H1 (cell line): ENCODE measurements around the gene CHST3. TPM values are rescaled to one million over a fixed set of nuclear protein-coding genes. Genes with fewer than 3 reads are reported as not detected.

Experiments used
- ASH2L ChIP-seq: fragments of 200-600, 300-600 bp; sonication (generic); IDR thresholded peaks from one replicate; pipeline ENCODE4 v1.7.1; 2017; ENCODE audit warnings: low read length
- CHD7 ChIP-seq: fragments of 300-600 bp; sonication (generic); IDR thresholded peaks from 2 replicates; pipeline ENCODE4 v1.7.1; 2012; ENCODE audit warnings: low read length, moderate library complexity, mild to moderate bottlenecking, inconsistent platforms; ENCODE audit not compliant: insufficient replicate concordance
- EP300 ChIP-seq, 2 experiments: IDR thresholded peaks; 1 replicate in 1 of 2; 2 replicates in 1 of 2; pipeline ENCODE4 v1.6.1; 2011 to 2012; ENCODE audit warnings: low read depth in 2 of 2, low read length in 2 of 2, mild to moderate bottlenecking in 2 of 2, borderline replicate concordance in 1 of 2, inconsistent platforms in 1 of 2, moderate library complexity in 1 of 2
- POLR2A ChIP-seq, 2 experiments: IDR thresholded peaks; 1 replicate in 1 of 2; 2 replicates in 1 of 2; pipeline ENCODE4 v1.6.1; 2011; ENCODE audit warnings: low read depth in 2 of 2, low read length in 2 of 2, mild to moderate bottlenecking in 2 of 2; ENCODE audit errors: control extremely low read depth in 1 of 2
- RBBP5 ChIP-seq: IDR thresholded peaks from 2 replicates; pipeline ENCODE4 v1.7.1; 2012; ENCODE audit warnings: low read depth, mild to moderate bottlenecking, inconsistent platforms, low read length, moderate library complexity, borderline replicate concordance
- RNF2 ChIP-seq: fragments of 200-900, 300-1000 bp; sonication (generic); IDR thresholded peaks from 2 replicates; pipeline ENCODE4 v1.7.1; 2016; ENCODE audit warnings: borderline replicate concordance, low read depth, mild to moderate bottlenecking, antibody characterized with exemption, low read length; ENCODE audit not compliant: poor library complexity, severe bottlenecking; ENCODE audit errors: missing control alignments
- SIN3A ChIP-seq, 2 experiments: IDR thresholded peaks in 1 of 2; conservative IDR thresholded peaks in 1 of 2; 2 replicates each; pipeline ENCODE4 v1.6.1; 2011 to 2012; ENCODE audit warnings: low read length in 2 of 2, improper control_type of control experiment in 1 of 2, low read depth in 1 of 2, mild to moderate bottlenecking in 1 of 2
- SRF ChIP-seq: IDR thresholded peaks from 2 replicates; pipeline ENCODE4 v1.6.1; 2011; ENCODE audit warnings: mild to moderate bottlenecking, low read depth, low read length, moderate library complexity
- polyA plus RNA-seq, 7 experiments: library from polyadenylated mRNA; depleted of rRNA in 3 of 7; stranded (reverse) in 5 of 7; unstranded in 2 of 7; fragments of >200 nt in 5 of 7; fragments of 200-250 nt in 2 of 7; gene quantifications; 1 replicate in 5 of 7; 2 replicates in 1 of 7; 4 replicates in 1 of 7; pipeline versions ENCODE4 v1.2.1 to v1.2.3, GENCODE V29; 2011 to 2013; ENCODE audit warnings: missing spikeins in 2 of 7, mixed read lengths in 2 of 7
- total RNA-seq: library from RNA; stranded (reverse); fragmentation: NEBNext Ultra II Directional; extraction: Animal tissue kit (Norgen Biotek cat#: 25700); gene quantifications from 2 replicates; pipeline ENCODE4 v1.2.1, GENCODE V29; 2021

Gene CHST3
- total and polyA plus RNA-seq, 2 of the 8 experiments (the other 6 are each of a cell fraction or from before 2014, with no cell fraction given) = 2.0 to 5.8 TPM

- TF ChIP-seq RNF2 = no peak
- TF ChIP-seq CHD7 = no peak
- no peak for TF ChIP-seq RBBP5
- no peak for TF ChIP-seq ASH2L
- TF ChIP-seq SRF = no peak
- TF ChIP-seq SIN3A (conservative IDR thresholded peaks at IDR 0.05 in 1 of 2, IDR thresholded peaks at IDR 0.05 in 1 of 2; ENCODE audit: low read depth in 1 of 2, low read length in 2 of 2) = no peak
- no peak for TF ChIP-seq EP300 (IDR thresholded peaks at IDR 0.05; ENCODE audit: borderline replicate concordance in 1 of 2, low read depth in 2 of 2, low read length in 2 of 2)
- TF ChIP-seq POLR2A (IDR thresholded peaks at IDR 0.05; ENCODE audit: control extremely low read depth in 1 of 2, low read depth in 2 of 2, low read length in 2 of 2) = no peak
Measured at GRCh38 chr10:72034040-72034499, 69.9 kb downstream of the CHST3 start (continued).
